GM23338 (cell line): Measurements from ENCODE around the gene FAM131B. TPM values are rescaled to one million over a fixed set of nuclear protein-coding genes. Genes with fewer than 3 reads are reported as not detected.

Source experiments
- ATAC-seq: fragments of 200-7000 bp; cut with Tn5 transposase; 3 replicates; pipeline ENCODE4 v1.9.1; 2020
- DNase-seq: peaks from one replicate; pipeline ENCODE4 v3.0.0-alpha.2; 2015; ENCODE audit warnings: low spot score
- H2AFZ ChIP-seq: fragments of 200-600 bp; sonication (generic); 2 replicates; pipeline ENCODE4 v1.8.0; 2016; ENCODE audit warnings: antibody characterized with exemption, mild to moderate bottlenecking, moderate library complexity
- H3F3A ChIP-seq: fragments of 200-600 bp; sonication (generic); replicated peaks from 2 replicates; pipeline ENCODE4 v1.8.0; 2017; ENCODE audit warnings: antibody characterized with exemption, mixed run types, low read depth
- H3K27ac ChIP-seq: fragments of 200-600 bp; sonication (generic); 2 replicates; pipeline ENCODE4 v1.6.1; 2016; ENCODE audit warnings: low read depth
- H3K27me3 ChIP-seq: fragments of 200-600 bp; sonication (generic); 2 replicates; pipeline ENCODE4 v1.8.0; 2016; ENCODE audit warnings: mild to moderate bottlenecking, mixed run types, moderate library complexity; ENCODE audit not compliant: insufficient read depth
- H3K36me3 ChIP-seq: fragments of 200-600 bp; sonication (generic); 2 replicates; pipeline ENCODE4 v1.8.0; 2016; ENCODE audit warnings: mild to moderate bottlenecking; ENCODE audit not compliant: insufficient read depth
- H3K4me1 ChIP-seq: fragments of 200-600 bp; sonication (generic); 2 replicates; pipeline ENCODE4 v1.8.0; 2016; ENCODE audit warnings: mild to moderate bottlenecking, moderate library complexity; ENCODE audit not compliant: insufficient read depth
- H3K4me2 ChIP-seq: fragments of 200-600 bp; sonication (generic); 2 replicates; pipeline ENCODE4 v1.7.1; 2017; ENCODE audit warnings: mixed run types
- H3K4me3 ChIP-seq: fragments of 200-600 bp; sonication (generic); 2 replicates; pipeline ENCODE4 v1.6.1; 2016; ENCODE audit warnings: mixed run types
- H3K79me2 ChIP-seq: fragments of 200-600 bp; sonication (generic); replicated peaks from 2 replicates; pipeline ENCODE4 v1.8.0; 2017; ENCODE audit warnings: mild to moderate bottlenecking; ENCODE audit not compliant: insufficient read depth
- H3K9me2 ChIP-seq: fragments of 200-600 bp; sonication (generic); 2 replicates; pipeline ENCODE4 v1.8.0; 2017; ENCODE audit not compliant: insufficient read depth
- H4K20me1 ChIP-seq: fragments of 200-600 bp; sonication (generic); replicated peaks from 2 replicates; pipeline ENCODE4 v1.8.0; 2017; ENCODE audit warnings: mild to moderate bottlenecking; ENCODE audit not compliant: insufficient read depth
- H3K27ac Mint-ChIP-seq: 2 replicates; pipeline ENCODE4 v1.8.0; 2020; ENCODE audit warnings: inconsistent platforms, mild to moderate bottlenecking, moderate library complexity, mixed read lengths
- H3K27me3 Mint-ChIP-seq: 3 replicates; pipeline ENCODE4 v1.8.0; 2022; ENCODE audit warnings: low read depth, mild to moderate bottlenecking, moderate library complexity, mixed read lengths, inconsistent platforms; ENCODE audit not compliant: insufficient read depth, poor library complexity
- H3K36me3 Mint-ChIP-seq: 3 replicates; pipeline ENCODE4 v1.8.0; 2021; ENCODE audit warnings: low read depth, mild to moderate bottlenecking, inconsistent platforms, moderate library complexity, mixed read lengths
- H3K4me1 Mint-ChIP-seq: 3 replicates; pipeline ENCODE4 v1.8.0; 2020; ENCODE audit warnings: mild to moderate bottlenecking, inconsistent platforms, mixed read lengths
- H3K4me3 Mint-ChIP-seq: 3 replicates; pipeline ENCODE4 v1.8.0; 2021; ENCODE audit warnings: moderate library complexity, mild to moderate bottlenecking, inconsistent platforms, mixed read lengths
- H3K9me3 Mint-ChIP-seq: 3 replicates; pipeline ENCODE4 v1.8.0; 2020; ENCODE audit warnings: moderate library complexity, mild to moderate bottlenecking, inconsistent platforms, mixed read lengths
- EZH2 ChIP-seq: fragments of 200-600 bp; sonication (generic); IDR thresholded peaks from one replicate; pipeline ENCODE4 v1.8.0; 2017; ENCODE audit warnings: antibody characterized with exemption, mild to moderate bottlenecking, low read depth; ENCODE audit not compliant: unreplicated experiment
- EZH2phosphoT487 ChIP-seq: fragments of 200-600 bp; sonication (generic); IDR thresholded peaks from one replicate; pipeline ENCODE4 v1.8.1; 2018; ENCODE audit warnings: antibody characterized with exemption; ENCODE audit not compliant: unreplicated experiment
- JUNB ChIP-seq: IDR thresholded peaks from one replicate; pipeline ENCODE4 v1.6.1; 2016; ENCODE audit warnings: antibody characterized with exemption; ENCODE audit not compliant: unreplicated experiment
- NANOG ChIP-seq: IDR thresholded peaks from 2 replicates; pipeline ENCODE4 v1.6.1; 2016; ENCODE audit warnings: antibody characterized with exemption, borderline replicate concordance
- STAT1 ChIP-seq: IDR thresholded peaks from one replicate; pipeline ENCODE4 v1.6.1; 2016; ENCODE audit warnings: antibody characterized with exemption; ENCODE audit not compliant: unreplicated experiment
- ZNF114 ChIP-seq: fragments of 250-450 bp; sonication (Bioruptor Pico); IDR thresholded peaks from 2 replicates; pipeline ENCODE4 v1.5.0; 2020; ENCODE audit warnings: mild to moderate bottlenecking, moderate library complexity
- ZNF331 ChIP-seq: fragments of 250-450 bp; sonication (Bioruptor Pico); IDR thresholded peaks from 2 replicates; pipeline ENCODE4 v1.5.0; 2020; ENCODE audit warnings: low read depth, mild to moderate bottlenecking, moderate library complexity
- polyA plus RNA-seq: library from polyadenylated mRNA; unstranded; fragments of >200 nt; fragmentation: Nextera tagmentation; extraction: Ambion mirVana; gene quantifications from 2 replicates; pipeline ENCODE4 v1.2.1, GENCODE V29; 2016
- total RNA-seq: library from RNA; depleted of rRNA; stranded (reverse); fragments of >200 nt; shearing (Covaris generic); gene quantifications from 2 replicates; pipeline ENCODE4 v1.2.3, GENCODE V29; 2014
- TF ChIP-seq, protein P1 (sequence below), 2 experiments: fragments of 200-600 bp in 1 of 2; sonication (generic) in 1 of 2; conservative IDR thresholded peaks; 2 replicates each; pipeline versions ENCODE4 v1.5.1 to v1.6.1; 2016 to 2017; ENCODE audit warnings: antibody characterized with exemption in 2 of 2, low read depth in 2 of 2, mild to moderate bottlenecking in 2 of 2, moderate library complexity in 1 of 2
- TF ChIP-seq, protein P2 (sequence below): IDR thresholded peaks from one replicate; pipeline ENCODE4 v1.6.1; 2018; ENCODE audit warnings: antibody characterized with exemption; ENCODE audit not compliant: unreplicated experiment

The FAM131B gene
- total and polyA plus RNA-seq, 2 experiments from 2014 or later, result 4.7 to 30.2 TPM

DNA sequence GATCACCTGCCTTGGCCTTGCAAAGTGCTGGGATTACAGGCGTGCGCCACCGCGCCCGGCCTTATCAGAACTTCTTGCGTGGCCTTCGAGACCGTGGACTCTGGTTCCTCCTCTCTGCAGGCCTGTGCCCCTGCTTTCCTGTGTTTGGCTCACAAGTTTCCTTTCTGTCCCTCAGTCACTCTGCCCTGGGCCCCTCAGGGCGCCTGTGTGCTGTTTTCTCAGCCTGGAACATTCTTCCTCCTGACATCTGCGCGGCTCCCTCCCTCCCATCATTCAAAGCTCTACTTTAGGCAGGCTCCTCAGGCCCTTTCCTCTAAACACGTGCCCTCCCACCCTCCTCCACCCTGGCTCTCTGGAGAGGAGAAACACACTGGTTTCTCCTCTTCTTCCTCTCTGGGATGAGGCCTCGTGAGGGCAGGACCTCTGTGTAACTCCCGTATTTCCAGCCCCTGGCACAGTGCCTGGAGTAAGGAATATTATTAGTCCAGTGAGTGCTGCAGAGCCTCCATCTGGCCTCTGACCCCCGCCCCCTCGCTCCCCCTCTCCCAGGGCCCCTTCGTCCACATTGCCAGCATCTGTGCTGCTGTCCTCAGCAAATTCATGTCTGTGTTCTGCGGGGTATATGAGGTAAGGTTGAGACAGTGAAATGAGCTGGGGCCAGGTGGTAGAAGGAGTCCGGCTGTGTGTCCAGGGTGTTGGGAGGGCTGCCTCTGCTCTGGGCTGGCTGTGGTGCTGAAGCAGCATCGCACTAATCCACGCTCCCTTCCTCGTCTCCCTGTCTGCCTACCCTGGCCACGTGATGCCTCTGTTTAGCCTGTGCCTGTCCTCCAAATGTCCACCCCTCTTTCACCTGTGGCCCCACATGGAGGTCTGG, 39.5 kb downstream of the FAM131B start:
- no peak for DNase-seq
- H3K27me3 Mint-ChIP-seq, result peaks cover 13% of the 10 kb centered on the region
- H3K4me1 ChIP-seq, result peaks cover 24% of the 10 kb centered on the region
- H3K4me2 ChIP-seq, result no peak overlapping the region
- H3K9me3 Mint-ChIP-seq, result no peaks in the 10 kb centered on the region
- H3K4me3 ChIP-seq, result no peak overlapping the region
- H3K79me2 ChIP-seq, result no peaks in the 10 kb centered on the region
- no peaks in the 10 kb centered on the region for H3K27me3 ChIP-seq
- no peaks in the 10 kb centered on the region; the same call in 2 of the 3 replicates for H3K36me3 Mint-ChIP-seq
- no peaks in the 10 kb centered on the region for H3F3A ChIP-seq
- H3K27ac Mint-ChIP-seq, result no peak overlapping the region
- no peaks in the 10 kb centered on the region for H3K36me3 ChIP-seq
- no peaks in the 10 kb centered on the region for H3K9me2 ChIP-seq
- ATAC-seq, result peak; percentile 23
- no peak overlapping the region for H3K4me3 Mint-ChIP-seq
- H4K20me1 ChIP-seq, result no peaks in the 10 kb centered on the region
- TF ChIP-seq, protein P1, sequence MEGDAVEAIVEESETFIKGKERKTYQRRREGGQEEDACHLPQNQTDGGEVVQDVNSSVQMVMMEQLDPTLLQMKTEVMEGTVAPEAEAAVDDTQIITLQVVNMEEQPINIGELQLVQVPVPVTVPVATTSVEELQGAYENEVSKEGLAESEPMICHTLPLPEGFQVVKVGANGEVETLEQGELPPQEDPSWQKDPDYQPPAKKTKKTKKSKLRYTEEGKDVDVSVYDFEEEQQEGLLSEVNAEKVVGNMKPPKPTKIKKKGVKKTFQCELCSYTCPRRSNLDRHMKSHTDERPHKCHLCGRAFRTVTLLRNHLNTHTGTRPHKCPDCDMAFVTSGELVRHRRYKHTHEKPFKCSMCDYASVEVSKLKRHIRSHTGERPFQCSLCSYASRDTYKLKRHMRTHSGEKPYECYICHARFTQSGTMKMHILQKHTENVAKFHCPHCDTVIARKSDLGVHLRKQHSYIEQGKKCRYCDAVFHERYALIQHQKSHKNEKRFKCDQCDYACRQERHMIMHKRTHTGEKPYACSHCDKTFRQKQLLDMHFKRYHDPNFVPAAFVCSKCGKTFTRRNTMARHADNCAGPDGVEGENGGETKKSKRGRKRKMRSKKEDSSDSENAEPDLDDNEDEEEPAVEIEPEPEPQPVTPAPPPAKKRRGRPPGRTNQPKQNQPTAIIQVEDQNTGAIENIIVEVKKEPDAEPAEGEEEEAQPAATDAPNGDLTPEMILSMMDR (conservative IDR thresholded peaks at IDR 0.05; ENCODE audit: low read depth in 2 of 2), result no peak
- TF ChIP-seq NANOG (no peak), ZNF331 (CRISPR knock-in tag) (no peak), STAT1 (no peak), ZNF114 (no peak), EZH2phosphoT487 (no peak), EZH2 (no peak)
- H3K27ac ChIP-seq, result no peak overlapping the region
- H3K4me1 Mint-ChIP-seq, result peaks cover 27% of the 10 kb centered on the region
- peak overlapping the region; percentile 86 for H2AFZ ChIP-seq

DNA sequence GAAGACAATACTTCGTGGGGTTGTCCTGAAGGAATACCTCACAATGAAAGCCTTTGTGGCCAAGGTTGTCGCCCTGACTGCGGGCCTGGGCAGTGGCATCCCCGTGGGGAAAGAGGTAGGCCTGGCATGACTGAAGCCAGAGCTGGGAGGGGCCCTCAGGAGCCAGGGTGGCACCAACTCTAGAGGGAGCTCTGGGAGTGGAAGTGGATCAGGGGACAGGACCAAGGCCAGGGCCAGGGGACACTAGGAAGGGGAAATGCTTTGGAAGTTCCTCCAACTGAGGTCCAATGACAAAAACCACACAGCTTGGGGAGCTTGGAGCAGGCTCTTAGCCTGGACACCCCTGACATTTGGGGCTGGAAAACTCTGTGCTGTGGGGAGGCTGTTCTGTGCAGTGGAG, 40.8 kb downstream of the FAM131B start:
- Histone ChIP-seq H3K9me2 (no peaks in the 10 kb centered on the region), H3K27ac (no peak overlapping the region), H3K4me1 (peaks cover 24% of the 10 kb centered on the region), H3K27me3 (no peaks in the 10 kb centered on the region), H3K4me2 (no peak overlapping the region), H2AFZ (no peak overlapping the region), H3K36me3 (no peaks in the 10 kb centered on the region), H4K20me1 (no peaks in the 10 kb centered on the region), H3K4me3 (no peak overlapping the region), H3F3A (no peaks in the 10 kb centered on the region), H3K79me2 (no peaks in the 10 kb centered on the region)
- H3K27ac Mint-ChIP-seq, result no peak overlapping the region
- H3K36me3 Mint-ChIP-seq, result no peaks in the 10 kb centered on the region; the same call in 2 of the 3 replicates
- H3K4me3 Mint-ChIP-seq, result no peak overlapping the region
- DNase-seq (no peak), ATAC-seq (peak; percentile 34)
- no peaks in the 10 kb centered on the region; the same call in 2 of the 3 replicates for H3K9me3 Mint-ChIP-seq
- peaks cover 29% of the 10 kb centered on the region for H3K4me1 Mint-ChIP-seq
- peaks cover 15% of the 10 kb centered on the region for H3K27me3 Mint-ChIP-seq
- no peak for TF ChIP-seq NANOG
- TF ChIP-seq, protein P2, sequence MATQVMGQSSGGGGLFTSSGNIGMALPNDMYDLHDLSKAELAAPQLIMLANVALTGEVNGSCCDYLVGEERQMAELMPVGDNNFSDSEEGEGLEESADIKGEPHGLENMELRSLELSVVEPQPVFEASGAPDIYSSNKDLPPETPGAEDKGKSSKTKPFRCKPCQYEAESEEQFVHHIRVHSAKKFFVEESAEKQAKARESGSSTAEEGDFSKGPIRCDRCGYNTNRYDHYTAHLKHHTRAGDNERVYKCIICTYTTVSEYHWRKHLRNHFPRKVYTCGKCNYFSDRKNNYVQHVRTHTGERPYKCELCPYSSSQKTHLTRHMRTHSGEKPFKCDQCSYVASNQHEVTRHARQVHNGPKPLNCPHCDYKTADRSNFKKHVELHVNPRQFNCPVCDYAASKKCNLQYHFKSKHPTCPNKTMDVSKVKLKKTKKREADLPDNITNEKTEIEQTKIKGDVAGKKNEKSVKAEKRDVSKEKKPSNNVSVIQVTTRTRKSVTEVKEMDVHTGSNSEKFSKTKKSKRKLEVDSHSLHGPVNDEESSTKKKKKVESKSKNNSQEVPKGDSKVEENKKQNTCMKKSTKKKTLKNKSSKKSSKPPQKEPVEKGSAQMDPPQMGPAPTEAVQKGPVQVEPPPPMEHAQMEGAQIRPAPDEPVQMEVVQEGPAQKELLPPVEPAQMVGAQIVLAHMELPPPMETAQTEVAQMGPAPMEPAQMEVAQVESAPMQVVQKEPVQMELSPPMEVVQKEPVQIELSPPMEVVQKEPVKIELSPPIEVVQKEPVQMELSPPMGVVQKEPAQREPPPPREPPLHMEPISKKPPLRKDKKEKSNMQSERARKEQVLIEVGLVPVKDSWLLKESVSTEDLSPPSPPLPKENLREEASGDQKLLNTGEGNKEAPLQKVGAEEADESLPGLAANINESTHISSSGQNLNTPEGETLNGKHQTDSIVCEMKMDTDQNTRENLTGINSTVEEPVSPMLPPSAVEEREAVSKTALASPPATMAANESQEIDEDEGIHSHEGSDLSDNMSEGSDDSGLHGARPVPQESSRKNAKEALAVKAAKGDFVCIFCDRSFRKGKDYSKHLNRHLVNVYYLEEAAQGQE, result peak; percentile 48
- no peak for TF ChIP-seq JUNB
- TF ChIP-seq, protein P1 (conservative IDR thresholded peaks at IDR 0.05; ENCODE audit: low read depth in 2 of 2), result peak; percentile 14 to 68; a peak in 2 of 4 replicates
